A549 (cell line): ENCODE measurements around the gene ROS1.

Source experiments
- BHLHE40 ChIP-seq: IDR thresholded peaks from 2 replicates; pipeline ENCODE4 v1.6.1; 2012; ENCODE audit warnings: low read depth, low read length, inconsistent platforms
- CTCF ChIP-seq: fragments of >200 bp; sonication (Bioruptor Twin); formaldehyde crosslinking; IDR thresholded peaks from 3 replicates; pipeline ENCODE4 v1.5.1; 2016
- E2F6 ChIP-seq: IDR thresholded peaks from 2 replicates; pipeline ENCODE4 v1.6.1; 2012; ENCODE audit warnings: low read depth, borderline replicate concordance
- EP300 ChIP-seq, 2 experiments: fragments of >200 bp; sonication (Bioruptor Twin); formaldehyde crosslinking; IDR thresholded peaks; 2 replicates in 1 of 2; 3 replicates in 1 of 2; pipeline ENCODE4 v1.6.1; 2016 to 2017
- ESRRA ChIP-seq: fragments of 150-350 bp; IDR thresholded peaks from 2 replicates; pipeline ENCODE4 v1.6.1; 2014; ENCODE audit warnings: mild to moderate bottlenecking, low read length, borderline replicate concordance
- HOXB13 ChIP-seq: fragments of 250-450 bp; sonication (Bioruptor Pico); IDR thresholded peaks from 2 replicates; pipeline ENCODE4 v1.5.0; 2020; ENCODE audit warnings: low read depth, mild to moderate bottlenecking, moderate library complexity
- MAX ChIP-seq: IDR thresholded peaks from 2 replicates; pipeline ENCODE4 v1.6.1; 2012
- RAD21 ChIP-seq, 2 experiments: fragments of >200 bp in 1 of 2; sonication (Bioruptor Twin) in 1 of 2; formaldehyde crosslinking in 1 of 2; IDR thresholded peaks in 1 of 2; conservative IDR thresholded peaks in 1 of 2; 2 replicates in 1 of 2; 3 replicates in 1 of 2; pipeline ENCODE4 v1.6.1; 2012 to 2018; ENCODE audit warnings: inconsistent platforms in 1 of 2
- REST ChIP-seq: fragments of 200-600 bp; sonication (generic); IDR thresholded peaks from 2 replicates; pipeline ENCODE4 v1.6.1; 2016; ENCODE audit warnings: antibody characterized with exemption, mild to moderate bottlenecking, moderate library complexity

GRCh38 chr6:117309611-117310010, 116.1 kb downstream of the ROS1 start:
- TF ChIP-seq E2F6 (no peak), MAX (no peak), RAD21 (conservative IDR thresholded peaks at IDR 0.05 in 1 of 2, IDR thresholded peaks at IDR 0.05 in 1 of 2) (no peak), EP300 (IDR thresholded peaks at IDR 0.05) (no peak), BHLHE40 (no peak), REST (no peak), ESRRA (no peak), CTCF (no peak), HOXB13 (no peak)
